ENCODE data around the gene MET. TPM values are rescaled to one million over a fixed set of nuclear protein-coding genes. Genes with fewer than 3 reads are reported as not detected.

Gene MET
- total RNA-seq, 1 experiment from 2014 or later = 200 TPM

DNA sequence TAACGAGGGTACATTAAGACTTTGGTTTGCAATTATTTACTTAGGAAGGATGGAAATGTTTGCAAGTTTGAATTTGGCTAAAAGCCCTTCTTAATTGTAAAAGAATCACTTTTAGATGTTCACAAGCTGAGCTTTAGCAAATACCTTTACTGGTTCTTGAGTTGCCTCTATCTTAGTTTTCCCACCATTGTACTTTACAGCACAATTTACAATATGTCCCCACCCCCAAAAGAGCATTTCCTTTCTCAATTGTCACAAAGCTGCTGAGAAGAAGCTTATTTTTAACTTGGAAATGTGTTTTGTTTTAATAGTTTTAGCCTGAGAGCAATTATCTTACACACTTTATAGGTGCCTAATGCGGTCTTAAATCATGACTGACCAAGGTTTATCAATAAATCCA is 81.1 kb downstream of the MET start:
- no TSS peak for BruUV-seq (replicated peaks)
- Histone ChIP-seq H3K27ac (ENCODE audit: low read depth, low read length) (no peak overlapping the region), H3K27me3 (ENCODE audit: insufficient read depth, low read length) (no peaks in the 10 kb centered on the region), H3K79me2 (ENCODE audit: insufficient read depth, low read length) (peaks cover 49% of the 10 kb centered on the region), H3K4me1 (ENCODE audit: control insufficient read depth in 1 of 2, insufficient read depth in 2 of 2, low read length in 2 of 2) (no peaks in the 10 kb centered on the region), H3K36me3 (ENCODE audit: control insufficient read depth in 1 of 2, insufficient read depth in 2 of 2, low read length in 2 of 2) (peaks cover 31 to 47% of the 10 kb centered on the region in 2 experiments; a peak in 3 of 4 replicates), H3K9me3 (ENCODE audit: control insufficient read depth in 1 of 2, insufficient read depth in 1 of 2, low read depth in 1 of 2, low read length in 2 of 2) (no peaks in the 10 kb centered on the region), H3K9ac (ENCODE audit: low read length) (no peak overlapping the region), H4K20me1 (ENCODE audit: insufficient read depth) (no peaks in the 10 kb centered on the region), H3K9me2 (ENCODE audit: insufficient read depth) (no peaks in the 10 kb centered on the region), H2AFZ (ENCODE audit: low read depth, low read length, poor library complexity, severe bottlenecking) (no peak overlapping the region), H3K4me3 (replicated peaks in 1 of 2; ENCODE audit: low read depth in 1 of 2, low read length in 2 of 2) (no peak overlapping the region), H3K4me2 (ENCODE audit: low read length) (no peak overlapping the region)
- TF ChIP-seq RAD21 (IDR thresholded peaks at IDR 0.05; ENCODE audit: low read depth) (no peak), EZH2phosphoT487 (IDR thresholded peaks at IDR 0.05; ENCODE audit: borderline replicate concordance) (no peak), SRF (IDR thresholded peaks at IDR 0.05; ENCODE audit: low read depth) (no peak), EZH2 (IDR thresholded peaks at IDR 0.05) (no peak), CBX3 (IDR thresholded peaks at IDR 0.05; ENCODE audit: low read depth) (no peak), EGR1 (IDR thresholded peaks at IDR 0.05; ENCODE audit: low read depth) (no peak), ZFX (IDR thresholded peaks at IDR 0.05) (no peak), YY1 (IDR thresholded peaks at IDR 0.05; ENCODE audit: extremely low read depth, insufficient replicate concordance, low read depth, low read length) (no peak)
- TF ChIP-seq, protein P1, sequence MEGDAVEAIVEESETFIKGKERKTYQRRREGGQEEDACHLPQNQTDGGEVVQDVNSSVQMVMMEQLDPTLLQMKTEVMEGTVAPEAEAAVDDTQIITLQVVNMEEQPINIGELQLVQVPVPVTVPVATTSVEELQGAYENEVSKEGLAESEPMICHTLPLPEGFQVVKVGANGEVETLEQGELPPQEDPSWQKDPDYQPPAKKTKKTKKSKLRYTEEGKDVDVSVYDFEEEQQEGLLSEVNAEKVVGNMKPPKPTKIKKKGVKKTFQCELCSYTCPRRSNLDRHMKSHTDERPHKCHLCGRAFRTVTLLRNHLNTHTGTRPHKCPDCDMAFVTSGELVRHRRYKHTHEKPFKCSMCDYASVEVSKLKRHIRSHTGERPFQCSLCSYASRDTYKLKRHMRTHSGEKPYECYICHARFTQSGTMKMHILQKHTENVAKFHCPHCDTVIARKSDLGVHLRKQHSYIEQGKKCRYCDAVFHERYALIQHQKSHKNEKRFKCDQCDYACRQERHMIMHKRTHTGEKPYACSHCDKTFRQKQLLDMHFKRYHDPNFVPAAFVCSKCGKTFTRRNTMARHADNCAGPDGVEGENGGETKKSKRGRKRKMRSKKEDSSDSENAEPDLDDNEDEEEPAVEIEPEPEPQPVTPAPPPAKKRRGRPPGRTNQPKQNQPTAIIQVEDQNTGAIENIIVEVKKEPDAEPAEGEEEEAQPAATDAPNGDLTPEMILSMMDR (IDR thresholded peaks at IDR 0.05 in 2 of 3, conservative IDR thresholded peaks at IDR 0.05 in 1 of 3; ENCODE audit: borderline replicate concordance in 1 of 3, insufficient read depth in 1 of 3, low read depth in 2 of 3, low read length in 2 of 3) = no peak
- TF ChIP-seq, protein P2, sequence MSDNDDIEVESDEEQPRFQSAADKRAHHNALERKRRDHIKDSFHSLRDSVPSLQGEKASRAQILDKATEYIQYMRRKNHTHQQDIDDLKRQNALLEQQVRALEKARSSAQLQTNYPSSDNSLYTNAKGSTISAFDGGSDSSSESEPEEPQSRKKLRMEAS (IDR thresholded peaks at IDR 0.05) = no peak
- POLR2A ChIA-PET = interaction anchor here (1.1 kb wide), 1 partner anchor 16 kb away, joined by 4 read pairs; no protein-coding TSS in a partner anchor
- ATAC-seq (no peak), DNase-seq (ENCODE audit: low read depth, low spot score) (no peak)
- CTCF ChIA-PET = no interaction called here
- intact Hi-C loops (cut with micrococcal nuclease) = no loop called here
- RAD21 ChIA-PET (ENCODE audit: low non-redundant PET in 1 of 2, low total read pairs in 2 of 2, uncharacterized antibody in 2 of 2, unreplicated experiment in 2 of 2) = no interaction called here

Measured in HCT116 (cell line).